SK-N-SH (cell line): ENCODE data around the gene CATSPERD.

ENCODE experiments used
- CTCF ChIP-seq: fragments of 200-600 bp; sonication (generic); IDR thresholded peaks from 2 replicates; pipeline ENCODE4 v1.6.1; 2017; ENCODE audit warnings: antibody characterized with exemption, mild to moderate bottlenecking, moderate library complexity
- ELF1 ChIP-seq: IDR thresholded peaks from 2 replicates; pipeline ENCODE4 v1.4.0; 2012
- EP300 ChIP-seq, 2 experiments: IDR thresholded peaks; 2 replicates each; pipeline versions ENCODE4 v1.4.0 to v1.6.1; 2012; ENCODE audit warnings: borderline replicate concordance in 1 of 2, low read depth in 1 of 2, low read length in 1 of 2
- EZH2phosphoT487 ChIP-seq: fragments of 200-600 bp; sonication (generic); IDR thresholded peaks from 2 replicates; pipeline ENCODE4 v1.6.1; 2017; ENCODE audit warnings: low read depth, mixed run types, mild to moderate bottlenecking, antibody characterized with exemption, moderate library complexity, borderline replicate concordance
- GABPA ChIP-seq: IDR thresholded peaks from 2 replicates; pipeline ENCODE4 v1.4.0; 2012; ENCODE audit warnings: low read depth, mild to moderate bottlenecking
- GATA2 ChIP-seq: sonication (generic); formaldehyde crosslinking; IDR thresholded peaks from 2 replicates; pipeline ENCODE4 v1.5.0; 2020; ENCODE audit warnings: mild to moderate bottlenecking, missing genetic modification reagents
- NFIC ChIP-seq: IDR thresholded peaks from 2 replicates; pipeline ENCODE4 v1.4.0; 2012; ENCODE audit warnings: borderline replicate concordance
- SMC3 ChIP-seq: IDR thresholded peaks from 2 replicates; pipeline ENCODE4 v1.6.1; 2012; ENCODE audit warnings: low read depth, low read length, improper control_type of control experiment
- TF ChIP-seq, protein P1 (sequence below): IDR thresholded peaks from 2 replicates; pipeline ENCODE4 v1.4.0; 2012; ENCODE audit warnings: low read depth

GRCh38 chr19:5786593-5787408 is 66.4 kb downstream of the CATSPERD start:
- TF ChIP-seq CTCF (no peak), SMC3 (no peak), GABPA (no peak), EZH2phosphoT487 (no peak), ELF1 (no peak), NFIC (no peak), EP300 (IDR thresholded peaks at IDR 0.05; ENCODE audit: borderline replicate concordance in 1 of 2, low read depth in 1 of 2, low read length in 1 of 2) (no peak), GATA2 (CRISPR knock-in tag) (no peak)
- TF ChIP-seq, protein P1, sequence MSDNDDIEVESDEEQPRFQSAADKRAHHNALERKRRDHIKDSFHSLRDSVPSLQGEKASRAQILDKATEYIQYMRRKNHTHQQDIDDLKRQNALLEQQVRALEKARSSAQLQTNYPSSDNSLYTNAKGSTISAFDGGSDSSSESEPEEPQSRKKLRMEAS = no peak
